Natural killer cell (primary cell): ENCODE data around the gene DOCK8. TPM values are rescaled to one million over a fixed set of nuclear protein-coding genes. Genes with fewer than 3 reads are reported as not detected.

Experiments used
- ATAC-seq, 3 donors: fragments of 150-1000 bp in 2 of 3; fragments of 200-7000 bp in 1 of 3; cut with Tn5 transposase; 1 replicate in 1 of 3; 2 replicates in 2 of 3; pipeline ENCODE4 v1.10.0; 2021; ENCODE audit warnings: mild to moderate bottlenecking in 2 of 3, moderate library complexity in 2 of 3
- DNase-seq, 2 donors: peaks; one replicate each; pipeline versions ENCODE4 v3.0.0 to v3.0.0-alpha.2; 2013 to 2021; ENCODE audit warnings: mixed read lengths in 1 of 2
- H3K27ac ChIP-seq: one replicate; pipeline ENCODE4 v1.5.1; 2013; ENCODE audit warnings: mild to moderate bottlenecking, low read length
- H3K27me3 ChIP-seq: one replicate; pipeline ENCODE4 v1.6.1; 2013; ENCODE audit warnings: low read length; ENCODE audit not compliant: control insufficient read depth, insufficient read depth
- H3K36me3 ChIP-seq: one replicate; pipeline ENCODE4 v1.6.1; 2013; ENCODE audit warnings: low read length; ENCODE audit not compliant: control insufficient read depth, insufficient read depth
- H3K4me1 ChIP-seq: one replicate; pipeline ENCODE4 v1.6.1; 2013; ENCODE audit warnings: low read length; ENCODE audit not compliant: control insufficient read depth, insufficient read depth
- H3K4me3 ChIP-seq: one replicate; pipeline ENCODE4 v1.5.1; 2013; ENCODE audit warnings: low read length
- H3K9me3 ChIP-seq: one replicate; pipeline ENCODE4 v1.6.1; 2013; ENCODE audit warnings: low read length; ENCODE audit not compliant: control insufficient read depth, insufficient read depth
- H3K27ac Mint-ChIP-seq, 2 donors: one replicate each; pipeline ENCODE4 v1.8.0; 2022; ENCODE audit warnings: mild to moderate bottlenecking in 2 of 2, mixed read lengths in 2 of 2, moderate library complexity in 1 of 2
- H3K27me3 Mint-ChIP-seq, 2 donors: one replicate each; pipeline ENCODE4 v1.8.0; 2022; ENCODE audit warnings: low read depth in 2 of 2, mixed read lengths in 2 of 2
- H3K36me3 Mint-ChIP-seq: one replicate; pipeline ENCODE4 v1.8.0; 2022; ENCODE audit warnings: mixed read lengths
- H3K4me1 Mint-ChIP-seq, 2 donors: one replicate each; pipeline ENCODE4 v1.8.0; 2022; ENCODE audit warnings: mixed read lengths in 2 of 2
- H3K4me3 Mint-ChIP-seq: one replicate; pipeline ENCODE4 v1.8.0; 2022; ENCODE audit warnings: mild to moderate bottlenecking, moderate library complexity, mixed read lengths
- H3K9me3 Mint-ChIP-seq, 2 donors: one replicate each; pipeline ENCODE4 v1.8.0; 2022; ENCODE audit warnings: mixed read lengths in 2 of 2
- CTCF ChIP-seq: fragments of 200-600 bp; IDR thresholded peaks from one replicate; pipeline ENCODE4 v1.8.0; 2022; ENCODE audit warnings: antibody characterized with exemption
- WGBS: methylation state at CpG from one replicate; pipeline ENCODE4 v1.1.7; 2013; ENCODE audit warnings: missing lambda C conversion rate; ENCODE audit not compliant: insufficient coverage; 5-methylcytosine and 5-hydroxymethylcytosine counted together
- intact Hi-C: fragments of 100-400 bp; cut with micrococcal nuclease; formaldehyde crosslinking; loops from one replicate; pipeline ENCODE4 v1.14.2; 2022
- total RNA-seq, 4 donors: library from RNA; stranded (reverse); fragments of 120-200 nt in 1 of 4; gene quantifications; one replicate each; pipeline versions ENCODE4 v1.2.3 to v1.2.4, GENCODE V29; 2013 to 2022

DOCK8 gene
- total RNA-seq, 3 donors from 2014 or later (not counting 1 experiment from before 2014, with no cell fraction given), result 156 to 211 (median 207) TPM

DNA sequence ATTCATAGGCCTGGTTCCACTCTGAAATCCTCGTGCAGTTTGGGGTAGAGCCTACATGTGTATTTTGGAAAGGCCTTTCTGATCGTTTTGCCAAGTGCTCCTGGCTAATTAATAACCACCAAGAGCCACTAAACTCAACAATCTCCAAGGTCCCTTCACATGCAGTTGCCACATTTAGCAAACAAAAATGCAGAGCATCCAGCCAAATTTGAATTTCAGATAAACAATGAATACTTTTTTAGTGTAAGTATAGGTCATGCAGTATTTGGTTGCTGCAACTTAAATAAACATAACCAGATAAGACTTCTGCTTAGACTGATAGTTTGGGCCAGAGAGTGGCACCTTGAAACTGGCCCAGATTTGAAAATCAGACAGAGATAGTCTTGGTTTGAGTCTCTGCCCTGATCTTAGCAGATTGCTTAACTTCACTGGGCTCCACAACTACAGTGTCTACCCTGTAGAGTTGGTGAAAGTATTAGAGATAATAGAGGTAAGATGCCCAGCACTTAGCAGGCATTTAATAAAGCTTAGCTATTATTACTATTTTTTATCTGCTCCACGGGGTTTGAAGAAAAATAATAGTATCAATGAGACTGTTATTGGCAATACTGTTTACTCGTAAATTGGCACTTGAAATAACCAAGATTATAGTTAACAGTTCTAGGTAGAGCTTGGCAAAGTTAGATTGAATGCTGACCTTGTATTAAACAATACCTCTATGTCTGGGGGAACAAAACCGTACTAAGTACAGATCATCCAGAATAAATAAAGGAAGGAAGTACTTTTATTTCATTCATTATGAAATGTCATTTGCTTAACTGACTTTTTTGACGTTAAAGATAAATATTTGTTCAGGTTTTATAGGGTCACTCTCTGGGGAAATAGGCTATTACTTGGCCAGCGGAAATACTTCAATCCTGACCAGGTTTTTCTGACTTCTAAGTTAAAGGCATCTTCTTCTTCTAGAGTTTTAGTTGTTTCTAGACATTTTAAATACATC is 274.8 kb downstream of the DOCK8 start:
- Histone ChIP-seq H3K36me3 (no peaks in the 10 kb centered on the region), H3K4me3 (no peak overlapping the region), H3K27ac (no peak overlapping the region), H3K9me3 (no peaks in the 10 kb centered on the region), H3K4me1 (peaks cover 2% of the 10 kb centered on the region), H3K27me3 (peaks cover 4% of the 10 kb centered on the region)
- H3K4me3 Mint-ChIP-seq, result no peak overlapping the region
- H3K36me3 Mint-ChIP-seq, result no peaks in the 10 kb centered on the region
- H3K4me1 Mint-ChIP-seq, result peaks cover 8 to 9% of the 10 kb centered on the region in 2 donors
- no peak for TF ChIP-seq CTCF
- H3K27ac Mint-ChIP-seq, result no peak overlapping the region
- 74% methylated on average over 5 of the region's 7 CpGs for WGBS
- DNase-seq (no peak), ATAC-seq (no peak)
- no peaks in the 10 kb centered on the region for H3K9me3 Mint-ChIP-seq
- H3K27me3 Mint-ChIP-seq, result peaks cover 16 to 21% of the 10 kb centered on the region in 2 donors
- intact Hi-C loops, result no loop called here

GRCh38 chr9:494764-495163 is 280.1 kb downstream of the DOCK8 start:
- Mint-ChIP-seq H3K27me3 (peaks cover 20 to 25% of the 10 kb centered on the region in 2 donors), H3K36me3 (no peaks in the 10 kb centered on the region), H3K27ac (no peak overlapping the region), H3K9me3 (no peaks in the 10 kb centered on the region), H3K4me3 (no peak overlapping the region), H3K4me1 (no peaks in the 10 kb centered on the region)
- no peak overlapping the region for H3K27ac ChIP-seq
- intact Hi-C loops, result no loop called here
- no peak overlapping the region for H3K4me3 ChIP-seq
- H3K36me3 ChIP-seq, result no peaks in the 10 kb centered on the region
- ATAC-seq (no peak), DNase-seq (no peak)
- peaks cover 4% of the 10 kb centered on the region for H3K27me3 ChIP-seq
- WGBS, result 100% methylated on average over 1 of the region's 1 CpG
- H3K4me1 ChIP-seq, result no peaks in the 10 kb centered on the region
- no peak for TF ChIP-seq CTCF
- H3K9me3 ChIP-seq, result no peaks in the 10 kb centered on the region

DNA sequence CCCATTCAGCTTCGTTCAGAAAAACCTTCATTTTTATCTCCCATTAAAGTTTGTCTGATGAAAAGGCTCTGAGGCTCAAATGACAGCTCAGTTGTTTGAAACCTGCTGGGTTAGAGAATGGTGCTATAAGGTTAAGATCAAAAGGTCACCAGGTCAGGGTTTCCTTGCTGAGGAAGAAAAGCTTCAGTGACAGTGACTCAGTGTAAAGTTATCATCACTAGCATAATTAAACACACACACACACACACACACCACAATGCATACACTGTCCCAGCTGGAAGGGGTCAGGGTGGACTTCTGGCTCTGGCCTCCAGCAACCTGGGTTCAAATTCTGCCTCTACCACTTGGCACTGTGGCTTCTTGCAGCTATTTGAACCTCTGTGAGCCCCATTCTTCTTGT is 281.1 kb downstream of the DOCK8 start:
- H3K36me3 Mint-ChIP-seq, result no peaks in the 10 kb centered on the region

More for the DNA sequence above, 281.1 kb downstream of the DOCK8 start:
- no peak for ATAC-seq
- intact Hi-C loops, result no loop called here
- Mint-ChIP-seq H3K9me3 (no peaks in the 10 kb centered on the region), H3K4me1 (no peaks in the 10 kb centered on the region), H3K27ac (no peak overlapping the region), H3K27me3 (peaks cover 22 to 35% of the 10 kb centered on the region in 2 donors), H3K4me3 (no peak overlapping the region)
- H3K36me3 ChIP-seq, result no peaks in the 10 kb centered on the region
- WGBS, result 83% methylated on average over 1 of the region's 1 CpG
- H3K9me3 ChIP-seq, result no peaks in the 10 kb centered on the region
- H3K4me1 ChIP-seq, result no peaks in the 10 kb centered on the region
- H3K4me3 ChIP-seq, result no peak overlapping the region
- peaks cover 4% of the 10 kb centered on the region for H3K27me3 ChIP-seq
- DNase-seq, result no peak
- TF ChIP-seq CTCF, result no peak
- no peak overlapping the region for H3K27ac ChIP-seq
